NCI-H446 treated with DMSO at 0.1 percent for 48 hours (cell line): ENCODE data around the gene METTL25B.

Source experiments
- DNase-seq: peaks from one replicate; lab custom pipeline; 2025; lab: John Stamatoyannopoulos, UW

The METTL25B gene

DNA sequence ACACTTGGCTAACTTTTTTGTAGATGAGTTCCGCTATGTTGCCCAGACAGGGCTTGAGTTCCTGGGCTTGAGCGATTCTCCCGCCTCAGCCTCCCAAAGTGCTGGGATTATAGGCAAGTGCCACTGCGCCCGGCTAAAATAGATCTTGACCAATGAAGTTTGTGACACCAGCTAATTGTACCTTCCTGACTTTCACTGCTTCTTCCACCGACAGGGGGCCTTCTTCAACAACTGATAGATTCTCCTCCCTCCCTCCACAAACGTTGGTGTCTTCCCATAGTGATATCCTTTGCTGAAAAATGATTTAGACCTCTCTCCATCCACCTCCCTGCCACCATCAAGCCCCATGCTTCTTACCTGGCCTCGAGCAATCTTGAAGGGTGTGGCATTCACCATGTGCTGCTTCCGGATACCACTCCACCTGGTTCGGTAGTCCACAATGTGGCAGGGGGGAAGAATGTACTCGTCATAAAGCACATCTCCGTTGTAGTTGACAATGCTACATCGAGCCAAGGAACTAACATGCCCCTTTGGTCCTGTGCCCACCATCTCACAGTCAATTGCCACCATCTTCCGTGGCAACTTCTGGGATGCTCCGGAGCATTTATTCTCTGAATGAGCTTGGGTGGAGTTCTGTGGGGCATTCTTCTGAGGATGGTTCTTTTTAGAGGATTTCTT, 1.6 kb upstream of the METTL25B start:
- DNase-seq: peak; percentile 47

DNA sequence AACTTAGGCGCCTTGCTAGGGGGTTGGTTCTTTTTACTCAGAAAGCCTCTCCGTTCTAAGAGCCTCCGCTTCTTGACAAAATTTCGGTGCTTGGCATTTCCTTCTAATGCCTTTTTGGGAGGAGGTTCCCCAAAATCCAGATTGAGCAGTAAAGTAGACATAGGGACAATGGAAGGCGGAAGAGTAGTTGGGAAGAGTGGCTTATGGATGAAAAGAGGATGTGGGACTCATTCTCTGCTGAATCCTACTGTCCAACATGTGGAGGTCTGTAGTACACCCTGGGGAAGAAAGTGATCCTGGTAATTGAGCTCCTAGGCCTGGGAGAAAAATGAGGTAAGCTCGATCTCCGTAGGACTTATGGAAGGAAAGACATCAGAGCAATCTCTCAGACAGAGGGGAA, 777 bp upstream of the METTL25B start:
- DNase-seq: no peak

DNA sequence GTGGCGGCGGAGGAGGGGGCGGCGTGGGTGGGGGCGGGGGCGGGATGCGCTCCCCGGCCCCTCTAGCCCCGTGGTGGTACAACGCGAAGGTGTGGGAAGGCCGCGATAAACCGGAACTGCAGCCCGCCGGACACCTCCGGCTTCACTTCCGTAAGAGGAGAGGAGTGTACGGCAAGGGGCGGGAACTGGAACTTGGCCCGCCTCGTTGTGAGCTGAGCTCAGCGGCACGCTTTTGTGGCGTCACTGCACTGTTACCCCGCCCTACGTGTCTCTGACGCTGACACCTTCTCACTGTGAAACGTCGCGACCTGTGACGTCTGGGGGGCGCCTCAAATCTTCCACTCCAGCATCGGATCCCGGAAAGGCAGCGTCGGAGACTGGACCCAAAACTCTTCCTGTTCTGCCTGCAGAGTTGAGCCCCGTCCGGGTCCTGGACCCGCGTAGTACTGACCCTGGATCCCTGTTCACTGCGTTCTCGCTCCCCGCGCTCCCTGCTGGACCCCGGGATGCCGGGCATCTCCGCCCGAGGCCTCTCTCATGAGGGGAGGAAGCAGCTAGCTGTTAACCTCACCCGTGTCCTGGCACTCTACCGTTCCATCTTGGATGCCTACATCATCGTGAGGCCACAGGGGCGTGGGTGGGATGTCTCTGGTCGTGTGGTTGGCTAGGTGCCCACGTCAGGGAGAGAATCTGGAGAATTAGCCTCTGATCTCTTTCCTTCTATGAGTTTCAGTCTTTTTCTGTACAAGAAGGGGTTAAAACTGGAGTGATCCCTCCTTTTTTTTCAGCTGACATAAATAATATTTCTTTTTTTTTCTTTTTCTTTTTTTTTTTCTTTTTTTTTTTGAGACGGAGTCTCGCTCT, 562 bp downstream of the METTL25B start, which contains the start of gene ISG20L2:
TSS of gene ISG20L2 (minus strand) at position 168 of the 864 bp plus-strand sequence. CDS start 1,114 bp downstream, outside the sequence.
- peak; percentile 97 for DNase-seq

DNA sequence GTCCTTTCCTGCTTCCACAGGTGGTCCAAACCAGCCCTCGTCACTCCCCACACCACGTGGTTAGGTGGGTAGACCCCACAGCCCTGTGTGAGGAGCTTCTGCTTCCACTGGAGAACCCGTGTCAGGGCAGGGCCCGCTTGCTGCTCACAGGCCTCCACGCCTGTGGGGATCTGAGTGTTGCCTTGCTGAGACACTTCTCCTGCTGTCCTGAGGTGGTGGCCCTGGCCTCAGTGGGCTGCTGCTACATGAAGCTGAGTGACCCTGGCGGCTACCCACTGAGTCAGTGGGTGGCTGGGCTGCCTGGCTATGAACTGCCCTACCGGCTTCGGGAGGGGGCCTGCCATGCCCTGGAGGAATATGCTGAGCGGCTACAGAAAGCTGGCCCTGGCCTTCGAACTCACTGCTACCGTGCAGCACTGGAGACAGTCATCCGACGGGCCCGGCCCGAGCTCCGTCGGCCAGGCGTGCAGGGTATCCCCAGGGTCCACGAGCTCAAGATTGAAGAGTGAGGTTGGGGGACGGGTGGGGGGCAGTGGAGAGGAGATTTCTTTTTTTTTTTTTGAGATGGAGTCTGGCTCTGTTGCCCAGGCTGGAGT, 5.8 kb downstream of the METTL25B start:
- DNase-seq: no peak

DNA sequence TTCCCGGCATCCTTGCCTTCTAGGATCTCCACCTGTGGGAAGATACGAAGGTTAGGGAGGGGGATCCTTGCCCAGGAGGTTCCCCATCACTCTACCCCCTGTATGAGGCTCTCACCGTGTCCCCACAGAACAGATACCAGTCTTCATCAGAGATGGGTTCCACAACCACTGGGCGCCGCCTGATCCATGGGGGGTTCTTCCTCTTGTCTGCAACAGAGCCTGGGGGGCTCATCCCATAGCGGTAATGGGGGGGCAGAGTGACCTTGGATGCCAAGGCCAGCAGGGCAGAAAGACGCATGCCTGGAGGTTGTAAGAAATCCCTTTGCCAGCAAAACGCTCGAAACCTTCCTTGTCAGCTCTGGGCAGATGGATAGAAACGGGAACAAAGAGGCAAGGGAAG, 10.1 kb downstream of the METTL25B start:
- DNase-seq: no peak

DNA sequence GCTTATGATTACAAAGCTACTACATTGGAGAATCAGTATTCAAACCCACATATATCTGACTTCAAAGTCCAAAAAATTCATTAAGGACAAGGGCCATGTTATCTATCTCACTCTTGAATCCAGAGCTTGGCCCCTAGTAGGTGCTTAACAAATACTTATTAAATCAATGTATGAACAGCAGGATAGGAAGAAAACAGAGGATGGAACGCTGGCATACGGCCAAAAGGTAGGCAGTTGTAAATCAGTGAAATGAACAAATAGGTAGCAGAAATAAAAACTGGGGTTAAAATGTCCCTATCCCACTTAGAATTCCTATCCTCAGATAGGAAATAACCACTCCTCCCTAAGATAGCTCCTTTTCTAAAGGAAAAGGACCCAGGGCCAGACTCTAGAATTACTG, 10.6 kb downstream of the METTL25B start:
- no peak for DNase-seq

DNA sequence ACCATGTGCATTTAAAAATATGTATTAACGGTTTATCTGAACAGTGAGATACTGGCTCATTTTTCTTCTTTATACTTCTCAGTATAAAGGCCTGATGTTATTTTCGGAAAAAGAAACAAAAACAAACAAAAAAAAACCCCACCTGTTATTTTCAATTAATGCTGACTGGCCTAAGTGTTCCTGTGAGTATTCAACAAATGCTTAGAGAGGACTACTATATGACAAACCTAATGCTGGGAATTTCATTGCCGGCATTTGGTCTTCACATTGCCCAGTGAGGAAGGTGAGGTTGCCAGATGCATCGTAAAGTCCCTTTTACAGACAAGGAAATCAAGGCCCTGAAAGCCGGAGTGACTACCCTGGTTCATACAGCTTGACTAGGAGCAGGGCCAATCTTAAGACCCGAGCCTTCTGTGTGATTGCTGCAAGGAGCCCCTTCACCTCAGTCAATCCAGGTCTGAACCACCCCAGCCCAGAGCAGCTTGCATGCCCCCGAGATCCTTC, 12.0 kb downstream of the METTL25B start:
- DNase-seq: no peak

DNA sequence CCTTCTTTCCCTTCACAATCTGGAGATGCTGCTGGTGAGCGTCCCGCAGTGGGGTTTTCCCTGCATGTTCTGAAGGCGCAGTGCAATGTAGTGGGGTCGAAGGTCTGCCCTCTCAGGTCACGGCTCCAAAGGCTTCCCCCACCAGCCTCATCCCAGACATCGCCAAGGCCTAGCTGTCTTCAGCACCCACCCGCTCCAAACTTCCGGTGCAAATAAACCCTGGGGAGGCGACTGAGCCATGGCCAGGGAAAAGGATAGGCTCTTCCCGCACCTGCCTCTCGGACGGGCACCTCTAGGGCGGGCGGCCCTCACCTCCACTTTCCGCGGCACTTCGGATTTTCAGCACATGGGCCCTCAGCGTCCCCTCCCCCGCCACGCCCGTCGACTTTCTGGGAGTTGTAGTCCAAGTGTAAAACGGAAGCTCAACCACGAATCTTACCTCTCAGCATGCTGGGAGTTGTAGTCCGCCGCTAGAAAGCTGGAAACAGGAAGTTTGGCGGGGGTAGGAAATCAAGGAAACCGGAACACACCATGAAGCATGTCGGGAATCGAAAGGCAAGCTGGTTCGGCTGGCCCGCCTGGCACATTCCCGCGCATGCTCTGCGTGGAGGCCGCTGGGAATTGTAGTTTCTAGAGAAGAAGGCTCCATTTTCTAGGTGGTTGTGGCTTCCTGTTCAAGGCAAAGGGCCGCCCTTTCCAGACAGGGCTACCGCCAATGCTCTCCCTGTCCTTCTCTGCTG, 12.6 kb downstream of the METTL25B start, which contains the start of gene MRPL24:
TSS of gene MRPL24 (minus strand) at position 348 of the 740 bp plus-strand sequence. CDS start 2,384 bp downstream, outside the sequence.
- peak; percentile 100 for DNase-seq

DNA sequence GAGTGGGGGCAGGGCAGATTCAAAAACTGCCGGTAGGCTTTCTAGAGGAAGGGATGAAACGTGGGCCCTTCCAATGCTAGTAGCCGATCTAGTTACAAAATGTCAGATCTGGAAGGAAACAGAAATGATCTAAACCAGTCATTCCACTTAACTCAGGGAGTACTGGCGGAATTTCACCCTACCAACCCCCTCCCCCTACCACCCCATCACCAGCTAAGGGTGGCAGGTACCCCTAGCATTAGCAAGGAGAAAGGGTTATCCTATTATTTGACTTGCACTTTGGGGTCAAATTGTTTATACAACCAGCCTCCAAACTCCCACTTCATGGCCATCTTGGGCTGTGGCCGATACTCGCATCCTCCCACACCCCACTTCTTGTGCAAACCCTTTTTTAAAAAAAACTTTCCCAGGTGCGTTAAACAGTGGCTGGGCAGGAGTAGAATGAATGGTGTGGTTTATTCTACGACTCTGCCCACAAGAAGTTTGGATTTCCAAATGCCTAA, 13.3 kb downstream of the METTL25B start:
- DNase-seq: no peak

DNA sequence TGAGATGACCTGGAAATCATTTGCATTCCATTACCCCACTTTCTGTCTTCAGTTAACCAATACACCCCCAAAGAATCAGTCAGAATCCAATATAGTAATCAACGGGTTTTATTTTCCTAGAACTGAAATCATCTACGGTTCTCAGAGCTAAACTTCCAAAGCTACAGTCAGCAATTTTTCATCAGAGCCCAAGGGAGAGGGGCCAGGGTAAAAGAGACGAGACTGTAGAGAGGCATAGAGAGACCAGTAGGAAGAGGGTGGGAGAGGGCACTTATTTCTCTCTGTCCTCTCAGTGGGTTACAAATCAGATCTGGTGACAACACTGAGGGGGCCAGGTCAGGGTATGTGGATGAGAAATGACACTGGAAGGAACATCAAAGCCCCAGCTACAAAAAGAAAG, 13.7 kb downstream of the METTL25B start:
- DNase-seq: no peak

DNA sequence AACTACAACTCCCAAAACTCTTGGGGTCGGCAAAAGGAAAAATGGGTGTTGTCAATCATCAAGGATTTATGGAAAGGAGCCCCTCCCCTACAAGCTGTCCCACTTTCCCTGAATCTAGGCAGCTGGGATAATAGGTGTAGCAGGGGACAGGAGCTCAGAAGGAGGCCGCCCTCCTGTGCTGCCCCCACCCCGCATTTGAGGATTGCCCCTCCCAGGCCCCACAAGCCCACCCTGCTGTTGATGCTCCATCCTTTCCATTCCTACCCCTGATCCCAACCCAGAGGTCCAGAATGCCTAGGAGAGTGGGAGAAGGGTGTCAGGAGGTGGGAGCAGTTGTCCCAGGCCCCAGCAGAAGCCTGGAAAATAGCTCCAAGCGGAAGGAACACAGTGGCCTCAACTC, 14.5 kb downstream of the METTL25B start:
- no peak for DNase-seq

DNA sequence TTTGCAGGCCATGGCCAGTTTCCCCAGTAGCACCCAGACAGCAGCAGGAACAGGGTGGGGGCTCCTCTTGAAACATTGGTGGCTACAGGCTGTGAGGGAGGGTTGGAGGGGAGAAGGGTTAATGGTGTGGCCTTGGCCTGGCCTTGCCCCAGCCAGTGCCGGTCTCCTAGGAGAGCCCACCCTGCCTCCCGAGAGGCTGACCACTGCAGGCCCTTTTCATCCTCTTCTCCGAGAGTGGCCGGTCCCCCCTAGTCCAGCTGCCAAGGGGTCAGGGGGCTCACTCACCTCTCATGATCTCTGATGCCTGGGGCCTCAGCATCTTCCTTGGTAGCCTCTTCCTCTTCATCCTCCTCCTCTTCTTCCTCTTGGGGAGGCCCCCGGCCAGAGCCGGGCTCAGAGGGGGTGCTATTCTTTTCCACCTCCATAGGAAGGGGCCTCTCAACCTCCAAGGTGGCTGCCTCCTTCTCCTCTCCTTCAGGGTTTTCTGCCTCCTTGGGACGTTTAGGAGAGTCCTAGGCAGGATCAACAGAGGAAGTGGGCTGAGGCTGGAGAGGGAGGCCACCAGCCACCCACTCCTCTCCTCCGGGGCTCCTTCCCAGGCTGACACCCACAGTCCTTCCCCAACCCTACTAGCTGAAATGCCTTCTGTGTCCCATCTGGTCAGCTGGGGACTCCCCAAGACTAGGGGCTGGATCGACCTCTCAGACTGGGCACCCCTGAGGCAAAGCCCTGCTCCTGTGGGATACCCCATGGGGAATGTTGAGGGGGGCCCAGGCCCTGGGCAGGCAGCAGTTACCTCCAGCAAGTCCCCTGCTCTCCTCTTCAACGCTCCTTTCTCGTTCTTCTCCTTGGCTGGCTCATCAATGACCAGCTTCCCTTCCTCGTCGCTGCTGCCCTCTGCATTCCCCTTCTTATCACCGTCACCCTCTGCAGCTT, 15.4 kb downstream of the METTL25B start:
- DNase-seq: no peak

DNA sequence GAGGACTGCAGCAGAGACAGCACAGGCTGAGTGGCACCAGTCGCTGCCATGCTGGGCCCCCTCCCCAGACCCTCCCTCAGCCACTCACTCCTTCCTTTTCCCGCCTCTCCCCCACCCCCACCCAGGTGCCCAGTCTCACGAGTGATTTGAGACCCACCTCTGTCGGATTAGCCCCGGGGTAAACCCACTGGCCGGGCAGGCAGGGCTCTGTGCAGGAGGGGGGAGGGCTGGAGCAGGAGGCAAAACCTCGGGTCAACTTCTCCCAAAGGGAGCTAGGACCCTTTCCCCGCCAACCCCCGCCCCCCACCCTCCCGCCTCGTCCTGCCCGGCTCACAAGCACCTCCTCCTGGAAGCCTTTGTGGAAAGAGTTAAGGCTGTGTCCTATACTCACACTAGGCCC, 16.1 kb downstream of the METTL25B start:
- DNase-seq: no peak

DNA sequence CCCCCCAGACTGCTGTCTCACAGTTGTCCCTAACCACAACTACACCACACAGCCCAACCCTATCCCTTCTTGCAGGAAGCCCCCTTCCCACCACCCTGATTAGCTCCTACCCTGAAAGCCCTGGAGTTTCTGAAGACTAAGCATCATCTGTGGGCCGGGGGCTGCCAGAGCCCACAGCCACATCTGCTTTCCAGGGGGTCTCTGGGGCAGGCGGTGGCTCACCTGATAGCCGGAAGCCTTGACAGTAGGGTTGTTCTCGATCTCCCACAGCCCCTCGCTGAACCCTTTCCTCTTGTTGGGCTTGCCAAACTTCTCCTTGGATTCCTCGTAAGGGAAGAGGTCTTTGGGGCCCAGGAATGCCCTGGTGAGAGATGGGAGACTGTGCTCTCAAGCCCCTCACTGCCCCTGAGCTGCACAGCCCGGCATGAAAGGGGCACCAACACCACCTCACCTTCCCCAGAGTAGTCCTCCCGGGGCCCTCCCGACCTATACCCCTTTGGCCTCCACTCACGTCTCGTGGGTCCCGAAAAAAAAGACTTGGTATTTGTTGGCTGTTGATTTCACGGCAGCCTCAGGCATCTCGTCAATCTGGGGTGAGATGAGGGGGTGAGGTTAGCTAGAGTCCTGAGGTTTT, 16.6 kb downstream of the METTL25B start:
- no peak for DNase-seq

DNA sequence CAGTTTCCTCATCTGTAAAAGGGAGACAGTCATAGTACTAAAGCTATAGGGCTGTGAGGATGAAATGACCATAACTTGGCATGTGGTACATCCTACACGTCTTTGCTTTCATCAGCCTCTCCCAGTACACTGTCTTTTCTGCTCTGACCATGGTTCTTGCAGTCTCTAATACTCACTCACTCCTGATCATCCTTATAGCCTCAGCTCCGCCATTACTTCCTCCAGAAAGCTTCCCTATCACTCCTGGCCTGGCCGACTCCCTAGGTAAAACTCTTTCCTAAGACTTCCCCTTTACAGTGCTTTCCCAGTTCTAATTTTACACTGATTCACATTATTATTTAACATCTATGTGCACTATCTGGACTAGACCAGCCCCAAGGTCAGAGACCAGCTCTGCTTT, 17.6 kb downstream of the METTL25B start:
- no peak for DNase-seq

DNA sequence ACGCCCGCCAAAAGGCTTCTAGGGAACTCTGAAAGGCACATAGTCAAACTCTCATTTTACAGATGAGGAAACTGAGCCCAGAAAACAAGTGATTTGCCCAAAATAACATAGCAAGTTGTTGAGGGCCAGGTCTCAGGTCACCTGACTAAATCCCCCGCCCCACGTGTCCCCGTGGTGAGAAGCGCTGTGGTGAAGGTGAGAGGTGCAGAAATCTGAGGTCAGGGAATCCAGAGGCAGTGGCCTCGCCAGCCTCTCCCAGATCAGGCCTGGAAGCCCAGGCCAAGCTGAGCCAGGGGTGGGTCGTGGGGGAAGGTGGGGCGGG, 18.1 kb downstream of the METTL25B start:
- DNase-seq: no peak

DNA sequence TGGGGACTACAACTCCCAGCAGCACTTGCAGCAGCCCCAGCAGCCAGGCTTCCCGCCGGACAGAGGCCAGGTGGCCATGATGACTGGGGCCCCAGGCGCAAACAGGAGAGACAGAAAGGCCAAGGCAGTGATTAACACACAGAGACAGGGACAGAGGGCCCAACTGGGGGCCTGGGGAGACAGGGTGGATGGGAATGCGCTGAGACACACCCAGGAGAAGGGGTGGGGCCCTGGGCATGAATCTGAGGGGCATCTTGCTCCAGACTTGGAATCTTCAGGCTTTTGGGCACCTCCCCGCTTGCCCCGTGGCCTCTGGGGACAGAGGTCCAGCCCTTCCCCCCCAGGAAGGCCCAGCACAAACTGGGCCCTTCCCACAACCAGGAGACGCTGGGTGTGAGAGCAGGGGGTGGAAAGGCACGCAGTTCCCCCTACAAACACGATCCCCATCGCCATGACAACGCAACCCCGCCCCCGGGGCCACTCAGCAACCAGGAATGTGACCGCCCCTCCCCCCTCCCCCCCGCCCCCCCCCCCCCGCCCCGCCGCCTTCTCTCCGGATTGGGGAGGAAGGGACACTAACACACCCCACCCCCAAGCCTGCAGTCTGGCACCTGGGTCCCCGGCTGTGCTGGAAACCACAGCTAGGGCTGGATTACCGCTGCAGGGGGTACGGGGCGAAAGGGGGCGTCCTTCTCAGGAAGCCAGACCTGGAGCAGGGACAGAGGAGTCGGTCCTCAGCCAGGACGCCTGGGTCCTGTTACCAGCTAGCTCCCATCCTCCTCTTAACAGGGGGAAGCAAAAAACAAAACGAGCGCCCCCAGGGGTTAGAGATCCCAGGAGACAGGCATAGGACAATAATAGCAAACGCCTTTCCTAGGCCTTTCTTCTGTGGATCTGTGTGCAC, 18.7 kb downstream of the METTL25B start:
- DNase-seq: peak; percentile 43

DNA sequence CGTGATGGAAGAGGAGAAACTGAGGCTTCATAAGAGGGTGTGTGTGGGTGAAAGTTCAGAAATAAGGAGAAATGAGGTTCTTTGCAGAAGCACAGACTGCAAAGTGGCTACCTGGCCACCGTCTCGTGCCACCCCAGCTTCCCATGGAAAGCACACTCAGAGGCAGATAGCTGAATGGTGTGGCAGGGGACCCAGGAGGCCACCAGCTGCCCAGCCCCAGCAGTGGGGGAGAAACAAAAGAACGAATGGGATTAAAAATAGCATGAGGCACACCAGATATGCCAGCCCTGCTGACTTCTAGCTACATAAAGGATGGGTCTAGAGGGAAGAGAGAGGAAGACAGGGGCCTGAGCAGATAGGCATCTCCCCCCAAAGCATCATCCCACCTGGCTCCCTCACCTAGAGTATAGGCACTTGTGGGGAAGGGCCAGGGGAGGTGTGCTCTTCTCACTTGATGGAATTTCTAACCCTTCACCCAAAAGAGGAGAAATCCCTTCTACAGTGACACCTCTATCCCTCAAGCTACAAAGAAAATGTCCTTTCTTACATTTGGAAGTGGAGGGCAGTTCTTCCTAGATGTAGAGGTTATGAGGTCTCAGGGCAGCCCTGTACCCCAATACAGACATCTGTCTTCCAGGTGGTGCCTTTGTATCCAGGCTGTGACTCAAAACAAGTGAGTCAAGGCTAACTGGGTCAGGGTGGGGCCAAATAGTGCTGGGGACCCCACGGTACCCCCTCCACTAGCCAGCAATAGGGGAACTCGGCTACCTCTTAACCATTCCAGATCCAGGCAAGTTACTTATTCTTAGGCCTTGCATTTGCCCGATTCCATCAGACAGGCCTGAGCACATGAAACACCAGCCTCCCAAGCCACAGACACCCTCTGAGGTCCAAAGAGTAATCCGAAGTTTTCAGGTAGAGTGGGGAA, 19.7 kb downstream of the METTL25B start:
- DNase-seq: no peak
